H1 (cell line): ENCODE results near the gene CCDC88A. TPM values are rescaled to one million over a fixed set of nuclear protein-coding genes. Genes with fewer than 3 reads are reported as not detected.
"Not testable (repeated sequence)": the region's sequence is repeated elsewhere in the genome, so short reads cannot be mapped to it uniquely, and the experiment has no call there.

Source experiments
- CTCF ChIA-PET: fragments of 300-600 bp; sonication (Branson Sonifier 250); formaldehyde crosslinking; loops from one replicate; lab custom pipeline; 2021; ENCODE audit not compliant: partially characterized antibody; lab: Charles Lee
- POLR2A ChIA-PET: fragments of 300-600 bp; sonication (Branson Sonifier 250); formaldehyde crosslinking; loops from one replicate; lab custom pipeline; 2021; ENCODE audit warnings: inconsistent platforms; ENCODE audit not compliant: partially characterized antibody; lab: Charles Lee
- DNase-seq, 2 experiments: peaks; one replicate each; pipeline versions ENCODE4 v3.0.0 to v3.0.0-alpha.2; 2010 to 2022; ENCODE audit warnings: low spot score in 2 of 2, low read depth in 1 of 2, mixed read lengths in 1 of 2
- FAIRE-seq: peaks from 2 replicates; lab custom pipeline; 2011; peaks lifted over from hg19 to GRCh38; lab: Jason Lieb, UNC
- H2AFZ ChIP-seq: 2 replicates; pipeline ENCODE4 v1.8.1; 2012; ENCODE audit warnings: low read length, inconsistent platforms
- H2AK5ac ChIP-seq: 2 replicates; pipeline ENCODE4 v1.6.1; 2013; ENCODE audit warnings: low read depth, low read length
- H2BK120ac ChIP-seq: replicated peaks from 2 replicates; pipeline ENCODE3; 2013; ENCODE audit warnings: low read depth, low read length, inconsistent platforms
- H2BK12ac ChIP-seq: 2 replicates; pipeline ENCODE4 v1.6.1; 2013; ENCODE audit warnings: low read depth, low read length
- H2BK15ac ChIP-seq: 2 replicates; pipeline ENCODE4 v1.6.1; 2013; ENCODE audit warnings: low read length
- H2BK20ac ChIP-seq: 2 replicates; pipeline ENCODE4 v1.6.1; 2013; ENCODE audit warnings: low read length
- H2BK5ac ChIP-seq: 2 replicates; pipeline ENCODE4 v1.6.1; 2013; ENCODE audit warnings: low read depth, low read length
- H3K14ac ChIP-seq: 2 replicates; pipeline ENCODE4 v1.6.1; 2013; ENCODE audit warnings: inconsistent platforms; ENCODE audit not compliant: insufficient read length
- H3K18ac ChIP-seq: 2 replicates; pipeline ENCODE4 v1.6.1; 2013; ENCODE audit warnings: low read length; ENCODE audit errors: extremely low read depth
- H3K23ac ChIP-seq: 2 replicates; pipeline ENCODE4 v1.6.1; 2013; ENCODE audit warnings: inconsistent platforms; ENCODE audit not compliant: insufficient read length
- H3K23me2 ChIP-seq: 2 replicates; pipeline ENCODE4 v1.6.1; 2013; ENCODE audit warnings: low read depth, low read length
- H3K27ac ChIP-seq: 2 replicates; pipeline ENCODE4 v1.6.1; 2011; ENCODE audit warnings: low read depth, low read length, inconsistent platforms
- H3K27me3 ChIP-seq, 4 experiments: replicated peaks in 1 of 4; 1 replicate in 1 of 4; 2 replicates in 3 of 4; pipeline versions ENCODE4 v1.6.1 to v1.8.1; 2011 to 2013; ENCODE audit warnings: low read length in 3 of 4, mild to moderate bottlenecking in 3 of 4, inconsistent platforms in 2 of 4, mixed read lengths in 2 of 4, moderate library complexity in 1 of 4; ENCODE audit not compliant: control insufficient read depth in 3 of 4, insufficient read depth in 3 of 4; ENCODE audit errors: extremely low read depth in 1 of 4
- H3K36me3 ChIP-seq, 4 experiments: 2 replicates each; pipeline versions ENCODE4 v1.6.1 to v1.8.1; 2011 to 2013; ENCODE audit warnings: mild to moderate bottlenecking in 4 of 4, low read length in 3 of 4, moderate library complexity in 2 of 4, control low read depth in 1 of 4, inconsistent platforms in 1 of 4; ENCODE audit not compliant: insufficient read depth in 4 of 4, control insufficient read depth in 2 of 4
- H3K4ac ChIP-seq: replicated peaks from 2 replicates; pipeline ENCODE3; 2013; ENCODE audit warnings: low read length, low read depth, mixed read lengths, inconsistent platforms; ENCODE audit not compliant: insufficient read length
- H3K4me1 ChIP-seq, 4 experiments: replicated peaks in 1 of 4; 1 replicate in 1 of 4; 2 replicates in 3 of 4; pipeline versions ENCODE4 v1.6.1 to v1.8.1; 2011 to 2013; ENCODE audit warnings: low read length in 3 of 4, inconsistent platforms in 2 of 4, mixed read lengths in 1 of 4; ENCODE audit not compliant: insufficient read depth in 4 of 4, control insufficient read depth in 3 of 4
- H3K4me2 ChIP-seq, 2 experiments: 2 replicates each; pipeline versions ENCODE4 v1.6.1 to v1.8.1; 2011 to 2013; ENCODE audit warnings: low read depth in 2 of 2, low read length in 2 of 2, control low read depth in 1 of 2, inconsistent platforms in 1 of 2, mild to moderate bottlenecking in 1 of 2; ENCODE audit not compliant: insufficient read depth in 1 of 2
- H3K4me3 ChIP-seq, 4 experiments: fragments of 200-600, 300-600 bp in 1 of 4; sonication (generic), shearing (Covaris generic), sonication (Bioruptor Twin) in 1 of 4; 2 replicates each; pipeline versions ENCODE4 v1.5.1 to v1.8.1; 2011 to 2016; ENCODE audit warnings: low read length in 4 of 4, low read depth in 3 of 4, control low read depth in 2 of 4, inconsistent platforms in 2 of 4, mild to moderate bottlenecking in 2 of 4, mixed read lengths in 1 of 4, moderate library complexity in 1 of 4; ENCODE audit not compliant: insufficient read depth in 2 of 4; ENCODE audit errors: extremely low read depth in 1 of 4
- H3K56ac ChIP-seq: replicated peaks from 2 replicates; pipeline ENCODE3; 2013; ENCODE audit warnings: low read depth, mild to moderate bottlenecking, mixed read lengths, low read length, inconsistent platforms; ENCODE audit not compliant: insufficient read length
- H3K79me1 ChIP-seq: 2 replicates; pipeline ENCODE4 v1.6.1; 2013; ENCODE audit warnings: low read depth, low read length, control low read depth
- H3K79me2 ChIP-seq, 2 experiments: 2 replicates each; pipeline versions ENCODE4 v1.6.1 to v1.8.1; 2012 to 2013; ENCODE audit warnings: low read length in 2 of 2, mild to moderate bottlenecking in 2 of 2, inconsistent platforms in 1 of 2; ENCODE audit not compliant: insufficient read depth in 2 of 2, control insufficient read depth in 1 of 2
- H3K9ac ChIP-seq, 4 experiments: replicated peaks in 1 of 4; 1 replicate in 1 of 4; 2 replicates in 3 of 4; pipeline versions ENCODE4 v1.6.1 to v1.8.1; 2011 to 2013; ENCODE audit warnings: low read depth in 3 of 4, low read length in 3 of 4, control low read depth in 2 of 4, mild to moderate bottlenecking in 2 of 4, moderate library complexity in 2 of 4, inconsistent platforms in 1 of 4; ENCODE audit errors: extremely low read depth in 1 of 4
- H3K9me3 ChIP-seq, 2 experiments: 2 replicates each; pipeline versions ENCODE4 v1.6.1 to v1.8.1; 2012 to 2013; ENCODE audit warnings: mild to moderate bottlenecking in 2 of 2, moderate library complexity in 2 of 2, control low read depth in 1 of 2, inconsistent platforms in 1 of 2, low read depth in 1 of 2, low read length in 1 of 2, mixed read lengths in 1 of 2; ENCODE audit not compliant: insufficient read depth in 2 of 2
- H4K20me1 ChIP-seq, 2 experiments: replicated peaks in 1 of 2; 2 replicates each; pipeline versions ENCODE3 to v1.8.1; 2011 to 2013; ENCODE audit warnings: inconsistent platforms in 2 of 2, low read length in 2 of 2, mild to moderate bottlenecking in 1 of 2; ENCODE audit not compliant: insufficient read depth in 2 of 2, control insufficient read depth in 1 of 2
- H4K5ac ChIP-seq: 2 replicates; pipeline ENCODE4 v1.6.1; 2013; ENCODE audit warnings: low read length, low read depth, mixed read lengths, inconsistent platforms; ENCODE audit not compliant: insufficient read length
- H4K8ac ChIP-seq: 2 replicates; pipeline ENCODE4 v1.8.0; 2013; ENCODE audit warnings: mild to moderate bottlenecking, moderate library complexity, low read length, inconsistent platforms; ENCODE audit not compliant: insufficient read depth; ENCODE audit errors: extremely low read depth
- H4K91ac ChIP-seq: replicated peaks from 2 replicates; pipeline ENCODE3; 2013; ENCODE audit warnings: low read length, mixed read lengths, inconsistent platforms; ENCODE audit not compliant: insufficient read length
- JUND ChIP-seq: IDR thresholded peaks from 2 replicates; pipeline ENCODE4 v1.6.1; 2011; ENCODE audit warnings: mild to moderate bottlenecking, improper control_type of control experiment, low read length
- MAFK ChIP-seq: IDR thresholded peaks from 2 replicates; pipeline ENCODE4 v1.6.1; 2012; ENCODE audit warnings: low read depth, mild to moderate bottlenecking, improper control_type of control experiment, low read length
- PHF8 ChIP-seq: fragments of 200-600 bp; sonication (generic); conservative IDR thresholded peaks from 2 replicates; pipeline ENCODE4 v1.7.1; 2012; ENCODE audit warnings: low read depth, mild to moderate bottlenecking, inconsistent platforms, low read length, moderate library complexity
- WGBS, 2 experiments: shearing (Covaris generic) in 1 of 2; methylation state at CpG; one replicate each; pipeline versions ENCODE4 v1.1.6 to v1.1.7; 2013 to 2015; ENCODE audit warnings: low lambda C conversion rate in 2 of 2, mixed read lengths in 2 of 2, inconsistent platforms in 1 of 2, low coverage in 1 of 2, missing lambda C conversion rate in 1 of 2; ENCODE audit not compliant: insufficient replicate concordance in 2 of 2, insufficient coverage in 1 of 2, insufficient read length in 1 of 2; ENCODE audit errors: extremely low coverage in 1 of 2, missing lambda C conversion rate in 1 of 2; 5-methylcytosine and 5-hydroxymethylcytosine counted together
- polyA plus RNA-seq, 7 experiments: library from polyadenylated mRNA; depleted of rRNA in 3 of 7; stranded (reverse) in 5 of 7; unstranded in 2 of 7; fragments of >200 nt in 5 of 7; fragments of 200-250 nt in 2 of 7; gene quantifications; 1 replicate in 5 of 7; 2 replicates in 1 of 7; 4 replicates in 1 of 7; pipeline versions ENCODE4 v1.2.1 to v1.2.3, GENCODE V29; 2011 to 2013; ENCODE audit warnings: missing spikeins in 2 of 7, mixed read lengths in 2 of 7
- total RNA-seq: library from RNA; stranded (reverse); fragmentation: NEBNext Ultra II Directional; extraction: Animal tissue kit (Norgen Biotek cat#: 25700); gene quantifications from 2 replicates; pipeline ENCODE4 v1.2.1, GENCODE V29; 2021

CCDC88A gene
- total and polyA plus RNA-seq, 2 of the 8 experiments (the other 6 are each of a cell fraction or from before 2014, with no cell fraction given): 27.0 to 98.0 TPM

DNA sequence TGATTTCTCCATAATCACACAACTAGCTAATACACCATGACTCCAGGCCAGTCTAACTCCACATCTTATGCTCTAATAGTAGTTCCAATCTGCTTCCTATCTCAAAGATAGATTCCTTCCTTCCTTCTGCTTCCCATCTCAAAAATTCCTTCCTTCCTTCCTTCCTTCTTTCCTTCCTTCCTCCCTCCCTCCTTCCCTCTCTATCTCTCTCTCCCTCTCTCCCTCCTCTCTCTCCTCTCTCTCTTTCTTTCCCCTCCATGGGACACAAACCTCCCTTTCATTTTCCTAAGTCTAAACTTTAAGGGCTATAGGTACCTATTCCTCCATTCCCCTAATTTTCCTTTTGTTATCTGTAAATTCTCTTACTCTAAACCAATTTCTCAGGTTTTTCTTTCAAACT is 62.5 kb downstream of the CCDC88A start:
- no peaks in the 10 kb centered on the region for H4K20me1 ChIP-seq
- no peak for FAIRE-seq

GRCh38 chr2:55356136-55356535 is 63.5 kb downstream of the CCDC88A start:
- POLR2A ChIA-PET, H3K4me1 ChIP-seq, H3K23me2 ChIP-seq, H3K4me2 ChIP-seq, H4K91ac ChIP-seq, H3K79me2 ChIP-seq, H3K9me3 ChIP-seq, DNase-seq, FAIRE-seq, H2AK5ac ChIP-seq, H4K20me1 ChIP-seq, H3K56ac ChIP-seq, H3K4ac ChIP-seq, H3K23ac ChIP-seq, H2BK120ac ChIP-seq, H2AFZ ChIP-seq, H2BK15ac ChIP-seq, H3K14ac ChIP-seq, H3K79me1 ChIP-seq, H4K8ac ChIP-seq, H2BK20ac ChIP-seq, H4K5ac ChIP-seq, H3K18ac ChIP-seq, H3K27ac ChIP-seq, H2BK5ac ChIP-seq, H3K4me3 ChIP-seq, H3K27me3 ChIP-seq, H2BK12ac ChIP-seq, CTCF ChIA-PET, H3K9ac ChIP-seq: not testable (repeated sequence)
- H3K36me3 ChIP-seq: peaks cover 0 to 34% (median 9%) of the 10 kb centered on the region in 4 experiments; a peak in 3 of 8 replicates
- WGBS, 2 experiments: 91% methylated on average over 2 of the region's 2 CpGs; no CpG with 5 or more reads in 1 of the 2 experiments

More for the DNA sequence above, 62.5 kb downstream of the CCDC88A start:
- Histone ChIP-seq H3K27ac (no peak overlapping the region), H3K18ac (no peak overlapping the region), H3K4me3 (no peak overlapping the region), H2AK5ac (no peak overlapping the region), H2BK15ac (no peak overlapping the region), H3K23me2 (no peaks in the 10 kb centered on the region), H2AFZ (no peak overlapping the region), H3K4ac (no peak overlapping the region), H3K14ac (no peak overlapping the region), H3K4me1 (no peaks in the 10 kb centered on the region), H4K8ac (no peak overlapping the region), H3K27me3 (no peaks in the 10 kb centered on the region), H2BK5ac (no peak overlapping the region), H4K5ac (no peak overlapping the region), H3K79me2 (no peaks in the 10 kb centered on the region), H3K23ac (no peak overlapping the region), H2BK20ac (no peak overlapping the region), H3K79me1 (no peaks in the 10 kb centered on the region), H3K9me3 (0 out of 4 replicates have a peak, but pooled peaks cover 0 to under 1% of the 10 kb centered on the region in 2 experiments), H2BK12ac (no peak overlapping the region), H3K9ac (no peak overlapping the region), H4K91ac (no peak overlapping the region), H2BK120ac (no peak overlapping the region), H3K56ac (no peak overlapping the region), H3K36me3 (peaks cover 0 to 31% (median 6%) of the 10 kb centered on the region in 4 experiments; a peak in 3 of 8 replicates), H3K4me2 (no peak overlapping the region)
- ChIA-PET CTCF (no interaction called here), POLR2A (no interaction called here)
- DNase-seq: no peak
- TF ChIP-seq PHF8 (no peak), JUND (no peak), MAFK (no peak)
